Measurements from ENCODE around the gene RPS6KA6.

DNA sequence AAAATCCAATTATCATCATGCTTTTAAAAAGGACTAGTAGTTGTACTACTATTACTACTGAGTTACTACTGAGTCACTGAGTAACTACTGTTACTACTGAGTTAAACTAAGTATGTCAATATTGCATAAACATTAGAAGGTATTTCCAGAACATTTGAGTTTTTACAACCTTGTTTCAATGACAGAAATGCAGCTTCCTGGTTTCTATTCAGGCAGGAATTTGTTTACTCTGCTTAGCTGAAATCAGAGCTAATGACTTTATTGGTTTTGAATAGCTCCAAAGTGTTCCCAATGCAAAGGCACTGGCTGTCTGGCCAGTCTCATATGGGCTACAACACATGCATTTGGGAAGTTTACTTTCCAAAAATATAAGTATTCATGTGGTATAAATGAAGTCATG lies 12.0 kb downstream of the RPS6KA6 start:
- no peak for TF ChIP-seq ATF3 (CRISPR knock-in tag; IDR thresholded peaks at IDR 0.05)
- TF ChIP-seq CEBPZ (IDR thresholded peaks at IDR 0.05; ENCODE audit: low read length): no peak
- TF ChIP-seq, protein P1, sequence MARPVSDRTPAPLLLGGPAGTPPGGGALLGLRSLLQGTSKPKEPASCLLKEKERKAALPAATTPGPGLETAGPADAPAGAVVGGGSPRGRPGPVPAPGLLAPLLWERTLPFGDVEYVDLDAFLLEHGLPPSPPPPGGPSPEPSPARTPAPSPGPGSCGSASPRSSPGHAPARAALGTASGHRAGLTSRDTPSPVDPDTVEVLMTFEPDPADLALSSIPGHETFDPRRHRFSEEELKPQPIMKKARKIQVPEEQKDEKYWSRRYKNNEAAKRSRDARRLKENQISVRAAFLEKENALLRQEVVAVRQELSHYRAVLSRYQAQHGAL (CRISPR knock-in tag; IDR thresholded peaks at IDR 0.05; ENCODE audit: not compliant biosample characterization): no peak
- no peak for TF ChIP-seq PBX3 (CRISPR knock-in tag; IDR thresholded peaks at IDR 0.05; ENCODE audit: borderline replicate concordance)
- TF ChIP-seq PHF5A (CRISPR knock-in tag; IDR thresholded peaks at IDR 0.05; ENCODE audit: low read depth, unreplicated experiment): no peak
- TF ChIP-seq EZH2 (conservative IDR thresholded peaks at IDR 0.05; ENCODE audit: low read depth, low read length): no peak
- TF ChIP-seq, protein P2, sequence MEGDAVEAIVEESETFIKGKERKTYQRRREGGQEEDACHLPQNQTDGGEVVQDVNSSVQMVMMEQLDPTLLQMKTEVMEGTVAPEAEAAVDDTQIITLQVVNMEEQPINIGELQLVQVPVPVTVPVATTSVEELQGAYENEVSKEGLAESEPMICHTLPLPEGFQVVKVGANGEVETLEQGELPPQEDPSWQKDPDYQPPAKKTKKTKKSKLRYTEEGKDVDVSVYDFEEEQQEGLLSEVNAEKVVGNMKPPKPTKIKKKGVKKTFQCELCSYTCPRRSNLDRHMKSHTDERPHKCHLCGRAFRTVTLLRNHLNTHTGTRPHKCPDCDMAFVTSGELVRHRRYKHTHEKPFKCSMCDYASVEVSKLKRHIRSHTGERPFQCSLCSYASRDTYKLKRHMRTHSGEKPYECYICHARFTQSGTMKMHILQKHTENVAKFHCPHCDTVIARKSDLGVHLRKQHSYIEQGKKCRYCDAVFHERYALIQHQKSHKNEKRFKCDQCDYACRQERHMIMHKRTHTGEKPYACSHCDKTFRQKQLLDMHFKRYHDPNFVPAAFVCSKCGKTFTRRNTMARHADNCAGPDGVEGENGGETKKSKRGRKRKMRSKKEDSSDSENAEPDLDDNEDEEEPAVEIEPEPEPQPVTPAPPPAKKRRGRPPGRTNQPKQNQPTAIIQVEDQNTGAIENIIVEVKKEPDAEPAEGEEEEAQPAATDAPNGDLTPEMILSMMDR (CRISPR knock-in tag; IDR thresholded peaks at IDR 0.05): no peak
- no peak for TF ChIP-seq TBL1XR1 (IDR thresholded peaks at IDR 0.05; ENCODE audit: borderline replicate concordance, low read length, partially characterized antibody)
- no peak for TF ChIP-seq BRF2 (CRISPR knock-in tag; IDR thresholded peaks at IDR 0.05)
- TF ChIP-seq, protein P3, sequence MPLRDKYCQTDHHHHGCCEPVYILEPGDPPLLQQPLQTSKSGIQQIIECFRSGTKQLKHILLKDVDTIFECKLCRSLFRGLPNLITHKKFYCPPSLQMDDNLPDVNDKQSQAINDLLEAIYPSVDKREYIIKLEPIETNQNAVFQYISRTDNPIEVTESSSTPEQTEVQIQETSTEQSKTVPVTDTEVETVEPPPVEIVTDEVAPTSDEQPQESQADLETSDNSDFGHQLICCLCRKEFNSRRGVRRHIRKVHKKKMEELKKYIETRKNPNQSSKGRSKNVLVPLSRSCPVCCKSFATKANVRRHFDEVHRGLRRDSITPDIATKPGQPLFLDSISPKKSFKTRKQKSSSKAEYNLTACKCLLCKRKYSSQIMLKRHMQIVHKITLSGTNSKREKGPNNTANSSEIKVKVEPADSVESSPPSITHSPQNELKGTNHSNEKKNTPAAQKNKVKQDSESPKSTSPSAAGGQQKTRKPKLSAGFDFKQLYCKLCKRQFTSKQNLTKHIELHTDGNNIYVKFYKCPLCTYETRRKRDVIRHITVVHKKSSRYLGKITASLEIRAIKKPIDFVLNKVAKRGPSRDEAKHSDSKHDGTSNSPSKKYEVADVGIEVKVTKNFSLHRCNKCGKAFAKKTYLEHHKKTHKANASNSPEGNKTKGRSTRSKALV (CRISPR knock-in tag; IDR thresholded peaks at IDR 0.05): no peak
- TF ChIP-seq EED (CRISPR knock-in tag; IDR thresholded peaks at IDR 0.05): no peak
